K562 (cell line): ENCODE measurements around the gene NDUFB10. TPM values are rescaled to one million over a fixed set of nuclear protein-coding genes. Genes with fewer than 3 reads are reported as not detected.

ENCODE experiments used
- ATAC-seq: fragments of 200-7000 bp; cut with Tn5 transposase; 3 replicates; pipeline ENCODE4 v1.9.1; 2020; ENCODE audit warnings: moderate library complexity
- BruUV-seq: library from RNA; stranded (reverse); fragments of 400-500 nt; replicated peaks from 2 replicates; lab custom pipeline; 2021; lab: Mats Ljungman, UMichigan
- CTCF ChIA-PET: fragments of 300-600 bp; formaldehyde crosslinking; extraction: SDS; loops from one replicate; lab custom pipeline; 2021; ENCODE audit warnings: low intra/inter-chr PET ratio; lab: Yijun Ruan, JAX
- POLR2A ChIA-PET: fragments of 300-600, 350-650 bp; sonication (Branson Sonifier 250); formaldehyde crosslinking; extraction: SDS; loops from one replicate; lab custom pipeline; 2021; ENCODE audit warnings: antibody characterized with exemption, inconsistent platforms; lab: Yijun Ruan, JAX
- DNase-seq, 4 experiments: peaks; one replicate each; pipeline versions ENCODE4 v3.0.0 to v3.0.0-alpha.2; 2011 to 2018; ENCODE audit warnings: low spot score in 3 of 4, mixed read lengths in 3 of 4; ENCODE audit errors: extremely low read depth in 1 of 4
- FAIRE-seq: peaks from 2 replicates; lab custom pipeline; 2011; peaks lifted over from hg19 to GRCh38; lab: Jason Lieb, UNC
- H2AFZ ChIP-seq: 2 replicates; pipeline ENCODE4 v1.6.0; 2011; ENCODE audit warnings: low read depth, low read length, control low read depth, inconsistent platforms
- H3K27ac ChIP-seq: fragments of 200-600 bp; 3 replicates; pipeline ENCODE4 v1.8.0; 2011; ENCODE audit warnings: low read depth, mild to moderate bottlenecking, control low read depth, inconsistent platforms, low read length, moderate library complexity, mixed read lengths; ENCODE audit errors: extremely low read depth
- H3K27me3 ChIP-seq, 2 experiments: fragments of 300-600 bp in 1 of 2; 2 replicates in 1 of 2; 3 replicates in 1 of 2; pipeline versions ENCODE4 v1.6.0 to v1.8.0; 2011; ENCODE audit warnings: inconsistent platforms in 2 of 2, low read length in 2 of 2, mild to moderate bottlenecking in 1 of 2, mixed read lengths in 1 of 2, moderate library complexity in 1 of 2; ENCODE audit not compliant: control insufficient read depth in 2 of 2, insufficient read depth in 2 of 2
- H3K36me3 ChIP-seq: fragments of 300-600 bp; 3 replicates; pipeline ENCODE4 v1.8.0; 2011; ENCODE audit warnings: mild to moderate bottlenecking, low read length, inconsistent platforms; ENCODE audit not compliant: control insufficient read depth, insufficient read depth
- H3K4me1 ChIP-seq, 2 experiments: fragments of 200-600 bp in 1 of 2; replicated peaks in 1 of 2; 2 replicates in 1 of 2; 3 replicates in 1 of 2; pipeline versions ENCODE4 v1.5.1 to v1.8.0; 2011; ENCODE audit warnings: inconsistent platforms in 2 of 2, low read length in 2 of 2, mild to moderate bottlenecking in 1 of 2, mixed read lengths in 1 of 2, moderate library complexity in 1 of 2; ENCODE audit not compliant: control insufficient read depth in 2 of 2, insufficient read depth in 2 of 2
- H3K4me2 ChIP-seq: 2 replicates; pipeline ENCODE4 v1.6.1; 2011; ENCODE audit warnings: low read length, control low read depth, inconsistent platforms, mixed read lengths; ENCODE audit not compliant: insufficient read depth
- H3K4me3 ChIP-seq: fragments of 200-600 bp; sonication (generic), shearing (Covaris generic); 2 replicates; pipeline ENCODE4 v1.5.1; 2016; ENCODE audit warnings: control low read depth, inconsistent platforms
- H3K79me2 ChIP-seq: fragments of 200-600 bp; 3 replicates; pipeline ENCODE4 v1.8.0; 2011; ENCODE audit warnings: low read length, inconsistent platforms; ENCODE audit not compliant: control insufficient read depth, insufficient read depth
- H3K9ac ChIP-seq, 2 experiments: 2 replicates each; pipeline versions ENCODE4 v1.6.0 to v1.6.1; 2011; ENCODE audit warnings: low read depth in 2 of 2, low read length in 2 of 2, control low read depth in 1 of 2, inconsistent platforms in 1 of 2, mild to moderate bottlenecking in 1 of 2, mixed read lengths in 1 of 2; ENCODE audit not compliant: insufficient read depth in 1 of 2
- H3K9me1 ChIP-seq: one replicate; pipeline ENCODE4 v1.6.0; 2011; ENCODE audit warnings: inconsistent platforms, mild to moderate bottlenecking, low read length, moderate library complexity; ENCODE audit not compliant: control insufficient read depth, insufficient read depth
- H3K9me3 ChIP-seq: replicated peaks from 2 replicates; pipeline ENCODE4 v1.5.1; 2011; ENCODE audit warnings: low read depth, low read length, inconsistent platforms; ENCODE audit not compliant: control insufficient read depth, insufficient read depth
- H4K20me1 ChIP-seq: replicated peaks from 2 replicates; pipeline ENCODE4 v1.6.1; 2011; ENCODE audit warnings: low read length, inconsistent platforms, mixed read lengths; ENCODE audit not compliant: control insufficient read depth, insufficient read depth
- EP400 ChIP-seq: fragments of 450-650 bp; IDR thresholded peaks from 2 replicates; pipeline ENCODE4 v1.6.1; 2017; ENCODE audit warnings: antibody characterized with exemption, mild to moderate bottlenecking, moderate library complexity
- HDAC1 ChIP-seq, 2 experiments: fragments of 450-650 bp; IDR thresholded peaks; 2 replicates each; pipeline ENCODE4 v1.6.1; 2016 to 2017; ENCODE audit warnings: inconsistent platforms in 1 of 2, mild to moderate bottlenecking in 1 of 2, moderate library complexity in 1 of 2
- HMG20A ChIP-seq: fragments of 450-650 bp; formaldehyde crosslinking; conservative IDR thresholded peaks from 2 replicates; pipeline ENCODE4 v1.4.0; 2020; ENCODE audit warnings: mild to moderate bottlenecking, mixed read lengths
- HMGN3 ChIP-seq: IDR thresholded peaks from 2 replicates; pipeline ENCODE4 v1.6.1; 2011; ENCODE audit warnings: borderline replicate concordance, low read depth, mild to moderate bottlenecking, mixed read lengths, low read length; ENCODE audit not compliant: insufficient read length; ENCODE audit errors: extremely low read depth
- MCM7 ChIP-seq, 2 experiments: fragments of 450-650 bp; IDR thresholded peaks; 2 replicates each; pipeline ENCODE4 v1.6.1; 2016 to 2018
- NBN ChIP-seq: fragments of 450-650 bp; IDR thresholded peaks from 2 replicates; pipeline ENCODE4 v1.6.1; 2016; ENCODE audit warnings: low read depth, mild to moderate bottlenecking
- NEUROD1 ChIP-seq: fragments of 150-350 bp; IDR thresholded peaks from 2 replicates; pipeline ENCODE4 v1.6.1; 2014; ENCODE audit warnings: borderline replicate concordance, low read length, low read depth; ENCODE audit not compliant: partially characterized antibody
- NFIX ChIP-seq: fragments of 250-450 bp; sonication (Bioruptor Pico); IDR thresholded peaks from 2 replicates; pipeline ENCODE4 v1.4.0; 2020; ENCODE audit warnings: low read depth, mild to moderate bottlenecking, moderate library complexity
- NR2F6 ChIP-seq: fragments of 450-650 bp; formaldehyde crosslinking; IDR thresholded peaks from 2 replicates; pipeline ENCODE4 v1.4.0; 2020; ENCODE audit warnings: mild to moderate bottlenecking
- PHF20 ChIP-seq: fragments of 450-650 bp; IDR thresholded peaks from 2 replicates; pipeline ENCODE4 v1.6.1; 2018; ENCODE audit not compliant: partially characterized antibody
- PTTG1 ChIP-seq: fragments of 450-650 bp; IDR thresholded peaks from 2 replicates; pipeline ENCODE4 v1.6.1; 2016; ENCODE audit warnings: low read depth, mild to moderate bottlenecking, missing genetic modification characterization, missing compliant biosample characterization
- RB1 ChIP-seq: fragments of 450-650 bp; IDR thresholded peaks from 2 replicates; pipeline ENCODE4 v1.6.1; 2017; ENCODE audit warnings: low read depth, mild to moderate bottlenecking
- SNRNP70 ChIP-seq: fragments of 200-400 bp; formaldehyde crosslinking; optimal IDR thresholded peaks from 2 replicates; pipeline ENCODE3; 2017; ENCODE audit warnings: low read depth, low read length
- ZNF274 ChIP-seq: IDR thresholded peaks from 2 replicates; pipeline ENCODE4 v1.6.1; 2011; ENCODE audit warnings: low read depth, mild to moderate bottlenecking, low read length, moderate library complexity, borderline replicate concordance
- ZNF707 ChIP-seq: fragments of 250-450 bp; sonication (Bioruptor Pico); conservative IDR thresholded peaks from 2 replicates; pipeline ENCODE4 v1.8.0; 2022; ENCODE audit warnings: inconsistent platforms, mild to moderate bottlenecking, moderate library complexity
- ZNF79 ChIP-seq: fragments of 250-450 bp; sonication (Bioruptor Pico); IDR thresholded peaks from 2 replicates; pipeline ENCODE4 v1.4.0; 2020; ENCODE audit warnings: low read depth, mild to moderate bottlenecking, moderate library complexity
- ZNF830 ChIP-seq: fragments of 250-450 bp; sonication (Bioruptor Pico); IDR thresholded peaks from 2 replicates; pipeline ENCODE4 v1.5.0; 2021; ENCODE audit warnings: mild to moderate bottlenecking
- WGBS: fragments of 100-300 bp; shearing (Covaris generic); methylation state at CpG from one replicate; pipeline ENCODE4 v1.1.6; 2016; ENCODE audit warnings: low coverage, mixed read lengths; ENCODE audit not compliant: insufficient coverage; ENCODE audit errors: missing lambda C conversion rate; 5-methylcytosine and 5-hydroxymethylcytosine counted together
- in situ Hi-C: fragments of 300-500 bp; cut with MboI; formaldehyde crosslinking; loops from 4 replicates; pipeline ENCODE4 v1.15.0; 2018; ENCODE audit warnings: inconsistent platforms, mixed read lengths
- intact Hi-C: fragments of 100-400 bp; cut with micrococcal nuclease; formaldehyde crosslinking; loops from 2 replicates; pipeline ENCODE4 v1.14.2; 2022
- polyA plus RNA-seq, 8 experiments: library from polyadenylated mRNA; depleted of rRNA in 4 of 8; stranded (reverse) in 5 of 8; unstranded in 3 of 8; fragments of >200 nt; fragmentation: Nextera tagmentation in 2 of 8; fragmentation: Illumina TruSeq in 1 of 8; extraction: Ambion mirVana in 2 of 8; extraction: Trizol in 1 of 8; gene quantifications; 2 replicates each; pipeline versions ENCODE4 v1.2.1 to v1.2.3, GENCODE V29; 2011 to 2014; ENCODE audit warnings: inconsistent platforms in 1 of 8, missing spikeins in 1 of 8
- total RNA-seq, 7 experiments: library from RNA; depleted of rRNA in 6 of 7; stranded (reverse); fragments of >200 nt in 6 of 7; fragmentation: Illumina TruSeq in 2 of 7; extraction: Trizol in 2 of 7; gene quantifications; 2 replicates each; pipeline versions ENCODE4 v1.2.1 to v1.2.3, GENCODE V29; 2011 to 2021; ENCODE audit warnings: low replicate concordance in 1 of 7
- TF ChIP-seq, protein P1 (sequence below), 2 experiments: fragments of 450-650 bp in 1 of 2; sonication (generic) in 1 of 2; formaldehyde crosslinking; conservative IDR thresholded peaks; 2 replicates each; pipeline versions ENCODE4 v1.4.0 to v1.8.1; 2020 to 2022; ENCODE audit warnings: mild to moderate bottlenecking in 1 of 2, missing genetic modification reagents in 1 of 2
- TF ChIP-seq, protein P2 (sequence below): fragments of 450-650 bp; conservative IDR thresholded peaks from 2 replicates; pipeline ENCODE4 v1.6.1; 2016; ENCODE audit warnings: missing genetic modification characterization, low read depth, mild to moderate bottlenecking, missing compliant biosample characterization, moderate library complexity
- TF ChIP-seq, protein P3 (sequence below), 2 experiments: fragments of 450-650 bp in 1 of 2; sonication (generic) in 1 of 2; formaldehyde crosslinking in 1 of 2; IDR thresholded peaks in 1 of 2; conservative IDR thresholded peaks in 1 of 2; 2 replicates each; pipeline versions ENCODE4 v1.6.1 to v1.8.1; 2016 to 2023; ENCODE audit warnings: mild to moderate bottlenecking in 2 of 2, moderate library complexity in 2 of 2, inconsistent platforms in 1 of 2, missing genetic modification reagents in 1 of 2

Gene NDUFB10
- total and polyA plus RNA-seq, 9 of the 15 experiments (the other 6 are each of a cell fraction or from before 2014, with no cell fraction given) = 69.3 to 527 (median 161) TPM

- in situ Hi-C loops = no loop called here
- intact Hi-C loops = loop anchor here (2.0 kb wide), 1 partner anchor 21 kb away; the partner anchor contains the start of gene MSRB1
- Histone ChIP-seq H3K9me1 (peaks cover 3% of the 10 kb centered on the region), H2AFZ (no peak overlapping the region), H4K20me1 (peaks cover 35% of the 10 kb centered on the region), H3K9me3 (no peaks in the 10 kb centered on the region), H3K27ac (peak overlapping the region; percentile 85), H3K4me2 (peak overlapping the region; percentile 100), H3K27me3 (no peaks in the 10 kb centered on the region), H3K36me3 (peaks cover 38% of the 10 kb centered on the region), H3K4me3 (peak overlapping the region; percentile 89), H3K9ac (peak overlapping the region; percentile 93 to 94), H3K79me2 (peaks cover 75% of the 10 kb centered on the region), H3K4me1 (peaks cover 8 to 58% of the 10 kb centered on the region in 2 experiments; a peak in 4 of 5 replicates)
- DNase-seq (peak in 2 of 4 experiments; percentile 43 to 59), FAIRE-seq (peak; percentile 68), ATAC-seq (peak; percentile 10)
- BruUV-seq = no TSS peak
- ChIA-PET CTCF (interaction anchor here (0.7 kb wide), 1 partner anchor 35 kb away, joined by 3 read pairs; no protein-coding TSS in a partner anchor), POLR2A (interaction anchor here (0.7 to 3.9 kb wide), 47 partner anchors 7 to 520 kb away, joined by 3 to 103 read pairs (median 5); partner anchors contain the start of genes FAHD1, GFER, HAGH and MEIOB)
- WGBS = 2% methylated on average over 37 of the region's 44 CpGs
- TF ChIP-seq, protein P1, sequence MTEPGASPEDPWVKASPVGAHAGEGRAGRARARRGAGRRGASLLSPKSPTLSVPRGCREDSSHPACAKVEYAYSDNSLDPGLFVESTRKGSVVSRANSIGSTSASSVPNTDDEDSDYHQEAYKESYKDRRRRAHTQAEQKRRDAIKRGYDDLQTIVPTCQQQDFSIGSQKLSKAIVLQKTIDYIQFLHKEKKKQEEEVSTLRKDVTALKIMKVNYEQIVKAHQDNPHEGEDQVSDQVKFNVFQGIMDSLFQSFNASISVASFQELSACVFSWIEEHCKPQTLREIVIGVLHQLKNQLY (CRISPR knock-in tag; conservative IDR thresholded peaks at IDR 0.05) = no peak
- TF ChIP-seq SNRNP70 = peak; percentile 98
- no peak for TF ChIP-seq HMGN3
- no peak for TF ChIP-seq ZNF274
- no peak for TF ChIP-seq NR2F6 (CRISPR knock-in tag)
- no peak for TF ChIP-seq EP400
- no peak for TF ChIP-seq PHF20
- TF ChIP-seq, protein P2, sequence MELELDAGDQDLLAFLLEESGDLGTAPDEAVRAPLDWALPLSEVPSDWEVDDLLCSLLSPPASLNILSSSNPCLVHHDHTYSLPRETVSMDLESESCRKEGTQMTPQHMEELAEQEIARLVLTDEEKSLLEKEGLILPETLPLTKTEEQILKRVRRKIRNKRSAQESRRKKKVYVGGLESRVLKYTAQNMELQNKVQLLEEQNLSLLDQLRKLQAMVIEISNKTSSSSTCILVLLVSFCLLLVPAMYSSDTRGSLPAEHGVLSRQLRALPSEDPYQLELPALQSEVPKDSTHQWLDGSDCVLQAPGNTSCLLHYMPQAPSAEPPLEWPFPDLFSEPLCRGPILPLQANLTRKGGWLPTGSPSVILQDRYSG = no peak
- peak in 1 of 2 experiments; percentile 88; a peak in 2 of 4 replicates for TF ChIP-seq HDAC1 (IDR thresholded peaks at IDR 0.05)
- no peak for TF ChIP-seq NEUROD1
- no peak for TF ChIP-seq RB1
- TF ChIP-seq HMG20A (CRISPR knock-in tag) = no peak
- TF ChIP-seq MCM7 (IDR thresholded peaks at IDR 0.05) = no peak
- no peak for TF ChIP-seq ZNF79 (CRISPR knock-in tag)
- TF ChIP-seq ZNF830 = no peak
- TF ChIP-seq ZNF707 (CRISPR knock-in tag) = no peak
- no peak for TF ChIP-seq NBN
- TF ChIP-seq, protein P3, sequence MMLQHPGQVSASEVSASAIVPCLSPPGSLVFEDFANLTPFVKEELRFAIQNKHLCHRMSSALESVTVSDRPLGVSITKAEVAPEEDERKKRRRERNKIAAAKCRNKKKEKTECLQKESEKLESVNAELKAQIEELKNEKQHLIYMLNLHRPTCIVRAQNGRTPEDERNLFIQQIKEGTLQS (IDR thresholded peaks at IDR 0.05) = no peak
- TF ChIP-seq, protein P3 (CRISPR knock-in tag; conservative IDR thresholded peaks at IDR 0.05) = peak; percentile 83
- TF ChIP-seq PTTG1 (tag) = no peak
- TF ChIP-seq NFIX (CRISPR knock-in tag) = no peak
Observed at GRCh38 chr16:1963806-1964505, 4.6 kb downstream of the NDUFB10 start.
